ENCODE measurements around the gene MAGEL2.

GRCh38 chr15:23599053-23599452 lies 48.6 kb downstream of the MAGEL2 start:
- TF ChIP-seq BACH2 (CRISPR knock-in tag; IDR thresholded peaks at IDR 0.05; ENCODE audit: borderline replicate concordance), result no peak
- TF ChIP-seq ZNF8 (CRISPR knock-in tag; IDR thresholded peaks at IDR 0.05), result no peak
- TF ChIP-seq TOX (CRISPR knock-in tag; IDR thresholded peaks at IDR 0.05; ENCODE audit: borderline replicate concordance), result no peak
- no peak for TF ChIP-seq TCF4 (CRISPR knock-in tag; IDR thresholded peaks at IDR 0.05; ENCODE audit: borderline replicate concordance)
- TF ChIP-seq PPARA (CRISPR knock-in tag; IDR thresholded peaks at IDR 0.05; ENCODE audit: borderline replicate concordance), result no peak
- TF ChIP-seq PATZ1 (CRISPR knock-in tag; IDR thresholded peaks at IDR 0.05; ENCODE audit: borderline replicate concordance), result no peak

All from SK-N-SH treated with all-trans-retinoic acid at 6 μM for 48 hours (cell line).